ENCODE measurements around the gene PERM1.

Gene PERM1

DNA sequence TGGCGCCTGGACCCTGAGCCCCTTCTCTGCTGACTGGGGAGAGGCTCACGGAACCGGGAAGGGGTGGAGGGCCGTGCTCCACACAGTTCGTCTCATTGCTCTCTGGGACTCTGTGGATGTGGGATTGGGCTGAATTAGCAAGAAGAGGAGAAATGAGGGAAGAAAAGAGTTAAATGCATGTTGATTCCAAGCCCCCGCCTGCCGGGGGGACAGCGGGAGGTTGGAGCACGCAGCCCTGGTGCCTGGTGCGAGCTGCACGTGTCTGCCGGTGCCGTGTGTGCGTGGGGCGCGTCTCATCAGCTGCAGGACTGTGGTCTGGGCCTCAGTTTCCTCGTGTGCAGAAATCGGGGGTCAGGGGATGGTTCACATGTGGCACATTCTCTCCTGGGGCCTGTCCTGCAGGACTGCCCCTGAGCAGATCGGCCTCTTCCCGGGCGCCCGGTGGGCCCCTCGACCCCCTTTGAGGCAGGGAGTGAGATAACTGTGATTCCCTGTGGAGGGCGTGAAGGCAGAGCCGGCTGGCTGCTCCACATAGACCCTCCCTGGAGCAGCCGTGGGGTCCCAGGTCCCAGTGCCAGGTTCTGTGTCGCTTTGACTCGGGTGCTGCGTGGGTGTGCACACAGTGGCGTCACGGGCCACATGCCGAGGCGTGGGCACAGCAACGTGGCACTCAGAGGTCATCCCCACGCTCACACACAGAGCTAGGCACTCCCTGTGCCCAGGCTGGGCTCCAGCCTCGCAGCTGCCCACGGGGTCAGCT is 46.7 kb downstream of the PERM1 start:
- no peak for DNase-seq (ENCODE audit: low spot score)

DNA sequence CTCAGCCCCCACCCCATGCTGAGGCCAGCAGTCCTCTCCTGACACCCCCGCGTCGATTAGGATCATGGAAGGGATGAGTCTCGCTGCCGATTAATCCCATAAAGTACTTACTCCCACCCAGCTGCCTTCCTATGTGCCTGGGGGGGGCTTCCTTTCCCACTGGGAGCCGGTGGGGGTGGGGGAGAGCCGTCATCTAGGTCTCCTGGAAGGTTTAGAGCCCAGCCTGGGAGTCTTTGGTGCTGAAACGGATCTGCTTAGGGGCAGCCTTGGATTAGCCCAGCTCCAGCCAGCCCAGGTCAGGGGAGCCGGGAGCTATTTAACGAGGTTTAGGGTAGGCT is 48.3 kb downstream of the PERM1 start:
- DNase-seq (ENCODE audit: low spot score), result no peak

DNA sequence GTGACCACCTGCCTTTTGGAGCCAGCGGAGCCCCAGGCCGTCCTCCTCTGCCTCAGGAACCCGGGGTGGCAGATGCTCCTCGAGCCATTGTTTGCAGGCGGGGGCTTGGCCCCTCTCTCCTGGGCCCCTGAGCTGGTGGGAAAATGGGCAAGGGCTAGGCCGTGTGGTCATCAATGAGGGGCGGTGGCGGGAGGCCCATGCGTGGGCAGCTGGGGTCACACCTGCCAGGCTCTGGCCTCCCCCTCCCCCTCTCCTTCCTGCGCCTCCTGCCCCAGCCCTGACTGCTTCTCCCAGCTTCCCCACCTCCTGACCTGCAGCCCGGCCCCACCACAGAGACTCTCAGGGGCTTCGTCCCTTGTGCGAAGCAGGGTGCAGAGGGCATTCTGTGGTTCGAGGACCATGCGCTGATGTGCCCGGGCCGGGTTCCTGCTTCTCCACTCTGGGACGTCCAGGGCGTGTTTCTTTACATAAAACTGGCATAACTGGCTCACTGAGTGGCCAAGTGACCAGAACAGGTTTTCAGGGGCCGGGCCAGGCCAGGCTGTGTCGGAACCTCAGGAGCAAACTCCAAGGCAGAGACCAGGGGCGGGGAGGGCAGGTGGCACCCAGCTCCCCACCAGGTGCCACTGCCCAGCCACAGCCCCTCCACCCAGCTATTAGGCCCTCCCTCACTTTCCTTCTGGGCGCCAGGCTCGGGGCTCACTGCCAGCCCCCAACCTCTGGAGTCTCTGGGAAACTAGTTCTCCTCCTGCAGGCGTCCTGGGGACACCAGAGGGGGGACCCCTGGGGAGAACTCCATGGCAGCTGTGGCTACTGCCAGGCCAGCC is 48.9 kb downstream of the PERM1 start:
- no peak for DNase-seq (ENCODE audit: low spot score)

DNA sequence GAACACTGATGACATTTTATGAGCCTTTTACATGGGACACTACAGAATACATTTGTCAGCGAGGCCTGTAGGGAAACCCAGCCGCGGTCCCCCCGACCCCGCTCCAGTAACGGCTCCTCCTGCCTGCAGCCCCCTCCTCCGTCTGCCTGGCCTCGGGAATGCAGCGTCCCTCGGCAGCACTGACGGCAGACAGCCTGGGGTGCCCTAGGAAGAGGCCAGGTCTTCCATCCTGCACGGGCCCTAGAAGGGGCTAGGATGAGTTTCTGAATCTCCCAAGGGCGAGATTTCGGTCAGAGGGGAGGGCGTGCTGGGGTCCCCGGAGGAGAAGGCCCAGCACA is 49.8 kb downstream of the PERM1 start:
- DNase-seq (ENCODE audit: low spot score), result no peak

DNA sequence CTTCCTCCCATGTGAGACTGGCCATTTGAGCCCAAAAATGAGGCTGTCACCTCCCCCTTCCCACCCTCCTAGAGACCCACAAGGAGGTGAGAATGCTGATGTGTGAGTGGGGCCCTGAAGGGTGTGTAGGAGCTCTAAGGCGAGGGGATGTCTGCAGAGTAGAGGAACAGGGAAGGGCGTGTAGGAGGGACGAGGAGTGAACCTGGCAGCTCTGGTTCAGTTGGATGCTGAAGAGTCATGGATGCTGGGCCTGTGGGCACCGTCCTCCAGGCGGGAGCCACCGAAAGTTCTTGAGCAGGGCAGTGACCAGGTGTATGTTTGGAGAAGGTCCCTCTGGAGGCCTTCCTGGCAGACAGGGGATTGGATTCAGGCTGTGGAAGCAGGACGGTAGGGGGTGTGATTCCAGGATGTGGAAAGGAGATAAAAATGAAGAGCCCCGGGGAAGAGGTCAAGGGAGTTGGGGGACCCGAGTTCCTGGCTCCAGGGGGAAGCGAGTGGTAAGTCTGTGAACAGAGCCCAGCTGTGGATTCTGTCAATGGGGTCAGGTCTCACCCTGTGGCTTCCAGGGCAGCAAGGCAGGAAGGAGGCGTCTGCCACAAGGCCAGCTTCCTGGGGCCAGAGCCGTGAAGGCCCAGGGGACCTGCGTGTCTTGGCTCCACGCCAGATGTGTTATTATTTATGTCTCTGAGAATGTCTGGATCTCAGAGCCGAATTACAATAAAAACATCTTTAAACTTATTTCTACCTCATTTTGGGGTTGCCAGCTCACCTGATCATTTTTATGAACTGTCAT is 50.3 kb downstream of the PERM1 start:
- DNase-seq (ENCODE audit: low spot score), result no peak

DNA sequence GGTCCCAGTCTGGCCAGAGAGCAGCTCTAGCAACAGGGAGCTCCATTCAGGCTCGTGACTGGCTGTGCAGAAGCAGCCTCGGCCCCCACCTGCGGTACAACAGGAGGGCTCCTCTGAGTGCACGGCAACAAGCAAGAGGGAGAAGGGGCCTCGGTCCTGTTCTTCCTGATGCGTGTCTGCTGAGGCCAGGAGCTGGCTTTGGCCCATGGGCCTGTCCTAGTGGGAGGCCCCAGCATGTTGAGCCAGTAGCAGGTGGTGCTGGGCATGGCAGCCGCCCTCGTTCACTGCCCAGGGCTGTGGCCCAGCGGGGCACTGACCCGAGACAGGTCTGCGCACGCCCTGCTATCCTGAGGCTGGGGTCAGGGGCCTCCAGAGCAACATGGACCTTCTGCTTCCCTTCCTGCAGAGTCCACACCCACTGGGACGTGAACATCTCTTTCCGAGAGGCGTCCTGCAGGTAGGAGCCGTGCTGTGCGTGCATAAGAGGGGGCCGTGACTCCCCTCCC is 51.2 kb downstream of the PERM1 start:
- DNase-seq (ENCODE audit: low spot score), result no peak

DNA sequence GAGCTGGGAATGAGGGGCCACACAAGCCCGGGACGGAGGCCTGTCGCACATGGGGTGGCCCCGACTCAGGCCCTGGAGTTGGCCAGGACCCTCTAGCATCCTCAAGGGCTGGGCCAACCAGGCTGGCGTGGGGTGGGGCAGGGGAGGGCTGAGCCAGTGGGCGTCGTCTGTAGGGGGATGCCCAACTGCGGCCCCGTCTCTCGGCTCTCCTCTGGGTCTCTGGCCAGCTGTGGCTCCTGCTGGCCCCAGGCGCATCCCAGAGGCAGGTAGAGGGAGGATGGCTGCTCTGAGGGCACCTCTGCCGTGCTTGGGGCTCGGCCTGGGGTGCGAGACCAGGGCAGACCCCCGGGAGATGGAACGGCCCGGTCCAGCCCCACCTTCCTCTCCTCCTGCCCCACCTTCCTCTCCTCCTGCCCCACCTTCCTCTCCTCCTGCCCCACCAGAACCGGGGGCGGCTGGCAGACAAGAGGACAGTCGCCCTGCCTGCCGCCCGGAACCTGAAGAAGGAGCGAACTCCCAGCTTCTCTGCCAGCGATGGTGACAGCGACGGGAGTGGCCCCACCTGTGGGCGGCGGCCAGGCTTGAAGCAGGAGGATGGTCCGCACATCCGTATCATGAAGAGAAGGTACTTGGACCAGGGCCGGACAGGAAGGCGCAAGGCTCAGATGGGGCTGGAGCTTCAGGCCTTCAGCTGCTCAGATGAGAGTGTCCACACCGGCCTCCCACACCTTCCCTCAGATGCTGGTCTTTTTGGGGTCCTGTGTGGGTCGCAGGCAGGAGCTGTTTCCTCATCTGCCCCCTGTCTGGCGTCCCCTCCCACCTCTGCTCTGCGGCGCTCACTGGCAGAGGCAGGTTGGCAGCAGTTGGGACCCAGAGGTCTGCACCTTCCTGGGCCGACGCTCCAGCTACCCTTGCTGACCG is 51.9 kb downstream of the PERM1 start:
- DNase-seq (ENCODE audit: low spot score), result no peak

DNA sequence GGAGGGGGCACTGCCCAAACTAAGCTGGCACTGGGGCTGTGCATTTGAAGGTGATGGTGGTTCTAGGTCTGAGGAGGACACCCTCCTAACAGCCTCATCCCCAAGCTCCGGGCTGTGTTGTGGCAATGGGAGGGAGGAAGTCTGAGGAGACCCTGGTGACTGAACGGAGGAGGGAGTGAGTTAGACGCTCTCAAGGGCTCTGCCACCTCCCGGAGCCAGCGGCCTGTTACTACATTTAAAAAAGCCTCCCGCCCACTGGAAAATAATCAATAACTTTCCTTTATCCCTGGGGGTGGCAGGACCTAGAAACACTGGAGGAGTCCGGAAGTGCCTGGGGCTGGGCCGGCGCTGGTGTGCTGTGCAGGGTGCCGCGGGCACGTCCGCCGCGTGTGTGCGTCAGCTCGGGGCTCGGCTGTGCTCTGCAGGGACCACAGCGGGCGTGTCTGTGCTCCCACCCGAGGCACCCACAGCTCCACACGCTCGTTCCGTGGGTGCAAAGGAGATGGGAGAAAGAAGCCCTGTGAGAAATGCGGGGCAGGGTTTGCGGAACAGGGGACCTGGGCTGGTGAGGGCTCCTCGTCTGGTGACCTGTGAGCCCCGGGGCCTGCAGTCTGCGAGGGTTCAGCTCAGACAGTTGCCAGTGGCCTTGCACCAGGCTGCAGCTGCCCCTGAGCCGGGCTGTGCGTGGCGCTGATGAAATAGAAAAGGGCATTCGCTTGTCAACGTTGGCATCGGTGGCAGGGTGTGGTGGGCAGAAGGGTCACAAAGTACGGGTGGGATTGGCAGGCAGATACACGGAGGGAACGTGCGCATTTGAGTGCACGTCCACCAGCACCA is 52.9 kb downstream of the PERM1 start:
- no peak for DNase-seq (ENCODE audit: low spot score)

DNA sequence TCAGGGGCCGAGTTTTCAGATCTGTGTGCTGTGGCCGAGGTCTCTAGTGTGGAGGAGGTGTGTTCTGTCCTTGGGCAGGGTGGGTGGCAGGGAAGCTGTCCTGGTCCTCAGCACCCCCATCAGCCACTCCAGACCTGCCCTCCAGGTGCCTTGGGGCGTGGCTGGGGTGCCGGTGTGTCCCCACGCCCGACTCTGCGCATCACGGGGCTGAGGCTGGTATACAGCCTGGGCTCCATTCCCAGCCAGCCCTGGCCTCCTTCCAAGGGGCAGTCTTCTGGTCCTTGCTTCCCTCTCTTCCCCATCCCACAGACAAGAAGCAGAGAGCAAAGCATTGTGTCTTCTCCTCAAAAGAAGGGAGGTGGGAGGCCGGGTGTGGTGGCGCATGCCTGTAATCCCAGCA is 54.1 kb downstream of the PERM1 start:
- no peak for DNase-seq (ENCODE audit: low spot score)

DNA sequence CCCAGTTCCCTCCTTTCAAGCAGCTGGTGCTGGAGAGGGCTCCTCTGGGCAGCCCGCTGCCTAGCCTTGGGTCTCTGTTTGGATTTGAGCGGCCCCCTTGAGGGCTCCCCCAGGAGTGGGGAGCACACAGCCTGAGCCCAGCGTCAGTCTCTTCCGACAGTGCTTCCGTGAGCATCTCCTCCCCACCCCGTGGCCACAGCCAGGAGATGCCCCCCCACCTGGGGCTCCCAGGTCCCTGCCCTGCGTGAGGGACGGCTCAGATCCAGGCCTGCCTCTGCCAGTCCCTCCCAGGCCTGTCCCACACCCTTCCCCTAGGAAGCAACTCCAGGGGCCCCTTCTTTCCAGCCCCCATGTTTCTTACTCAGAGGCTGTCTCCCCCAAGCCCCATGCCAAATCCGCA is 54.7 kb downstream of the PERM1 start:
- no peak for DNase-seq (ENCODE audit: low spot score)

DNA sequence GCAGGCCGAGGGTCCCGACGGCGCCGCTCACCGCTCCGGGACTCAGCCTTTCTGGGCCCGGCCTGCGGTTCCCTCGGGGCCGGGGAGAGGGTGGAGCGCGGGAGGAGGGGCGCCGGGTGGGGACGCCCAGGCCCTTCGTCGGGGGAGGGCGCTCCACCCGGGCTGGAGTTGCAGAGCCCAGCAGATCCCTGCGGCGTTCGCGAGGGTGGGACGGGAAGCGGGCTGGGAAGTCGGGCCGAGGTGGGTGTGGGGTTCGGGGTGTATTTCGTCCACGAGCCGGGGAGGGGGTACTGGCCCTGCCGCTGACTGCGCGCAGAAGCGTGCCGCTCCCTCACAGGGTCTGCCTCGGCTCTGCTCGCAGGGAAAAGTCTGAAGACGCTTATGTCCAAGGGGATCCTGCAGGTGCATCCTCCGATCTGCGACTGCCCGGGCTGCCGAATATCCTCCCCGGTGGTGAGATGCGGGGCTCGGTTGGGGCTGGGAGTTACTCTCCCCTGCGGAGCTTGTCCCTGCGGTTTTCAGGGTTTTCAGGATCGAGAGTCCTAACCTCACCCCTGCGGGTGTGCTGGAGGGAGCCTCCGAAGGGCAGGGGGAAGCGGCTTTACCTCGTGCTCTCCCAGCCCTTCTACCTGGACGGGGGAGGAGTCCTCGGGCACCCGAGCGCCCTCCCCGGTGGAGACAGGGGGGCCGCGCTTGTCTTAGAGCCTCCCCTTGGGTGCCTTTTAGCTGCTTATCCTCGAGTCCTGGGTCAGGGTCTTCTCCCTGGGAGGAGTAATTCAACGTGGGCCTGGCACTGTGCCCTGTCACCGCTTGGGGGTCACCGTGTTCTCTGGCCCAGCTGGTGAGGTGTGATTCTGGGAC is 56.1 kb downstream of the PERM1 start:
- DNase-seq (ENCODE audit: low spot score), result no peak

All from hematopoietic multipotent progenitor cell treated with erythropoietin and hydrocortisone succinate and interleukin-3 and kit ligand, for 15 days (in vitro differentiated cells).